ENCODE results near the gene RASIP1. TPM values are rescaled to one million over a fixed set of nuclear protein-coding genes. Genes with fewer than 3 reads are reported as not detected.

The RASIP1 gene
- total RNA-seq, 1 donor from 2014 or later = 1.0 TPM

DNA sequence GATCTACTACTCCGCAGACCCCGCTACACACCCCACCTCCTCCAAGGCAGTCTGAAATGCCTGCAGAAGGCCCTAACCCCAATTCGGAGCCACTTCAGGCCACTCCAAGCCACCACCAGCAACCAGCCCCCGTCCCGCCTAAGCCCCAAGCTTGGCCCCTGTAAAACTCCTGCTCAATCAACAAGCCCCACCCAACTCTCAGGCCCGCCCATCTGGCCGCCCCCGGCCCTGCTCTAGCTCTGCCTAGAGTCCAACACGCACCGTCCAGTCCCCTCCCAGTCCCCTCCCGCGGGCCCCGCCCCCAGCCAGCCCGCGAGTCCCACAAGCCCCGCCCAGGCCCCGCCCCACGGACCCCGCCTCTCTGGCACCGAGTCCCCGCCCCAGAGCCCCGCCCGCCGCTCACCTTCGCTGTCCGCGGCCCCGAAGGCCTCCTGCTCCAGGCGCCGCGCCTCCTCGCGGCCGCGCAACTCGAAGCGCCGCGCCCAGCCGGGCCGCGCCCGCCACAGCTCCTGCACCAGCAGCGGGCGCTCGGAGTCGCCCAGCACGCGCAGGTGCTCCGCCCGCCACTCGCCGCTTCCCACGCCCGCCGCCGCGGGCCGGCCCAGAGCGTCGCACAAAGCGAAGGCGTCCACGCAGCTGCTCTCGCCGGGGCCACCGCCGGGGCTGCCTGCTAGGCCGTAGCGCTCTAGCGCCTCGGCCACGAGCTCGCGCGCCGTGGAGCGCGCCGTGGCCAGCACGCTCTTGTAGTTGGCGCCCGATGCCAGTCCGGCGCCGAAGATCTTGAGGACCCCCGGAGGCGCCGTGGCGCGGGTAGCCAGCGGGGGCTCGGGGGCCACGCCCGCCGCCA lies 1.6 kb downstream of the RASIP1 start:
- Mint-ChIP-seq H3K27ac (ENCODE audit: unreplicated experiment) (no peak overlapping the region), H3K9me3 (no peaks in the 10 kb centered on the region), H3K36me3 (ENCODE audit: low read depth) (no peaks in the 10 kb centered on the region), H3K4me1 (peaks cover 16% of the 10 kb centered on the region), H3K27me3 (ENCODE audit: low read depth) (peaks cover 39% of the 10 kb centered on the region), H3K4me3 (peak overlapping the region; percentile 82)
- peak; percentile 50 for TF ChIP-seq CTCF (conservative IDR thresholded peaks at IDR 0.05)
- DNase-seq (ENCODE audit: low read depth, low spot score) = peak; percentile 95

DNA sequence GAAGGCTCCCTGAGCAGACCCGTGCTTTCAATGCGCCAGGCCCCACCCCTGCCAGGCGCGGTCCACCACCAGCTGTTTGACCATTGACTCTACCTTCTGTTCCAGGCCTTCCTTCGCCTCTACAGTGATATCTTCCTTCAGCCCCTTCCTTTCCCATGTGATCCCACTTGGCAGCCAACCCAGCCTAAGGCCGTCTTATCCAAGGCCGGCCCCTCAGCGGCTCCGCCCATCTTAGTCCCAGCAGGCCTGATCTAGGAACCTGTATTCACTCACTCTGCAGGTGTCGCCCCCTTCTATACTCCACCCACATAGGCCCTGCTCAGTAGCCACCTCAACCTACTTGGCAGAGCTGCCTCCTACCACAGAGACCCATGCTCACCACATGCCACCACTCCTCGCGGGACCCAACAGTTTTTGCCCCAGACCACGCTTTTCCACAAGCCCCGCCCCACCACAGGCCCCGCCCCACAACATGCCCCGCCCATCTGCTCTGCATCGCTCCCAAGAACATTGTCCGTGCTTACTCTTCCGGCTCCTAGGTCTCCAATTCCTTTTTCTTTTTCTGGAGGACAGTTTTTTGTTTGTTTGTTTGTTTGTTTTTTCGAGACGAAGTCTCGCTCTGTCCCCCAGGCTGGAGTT lies 2.9 kb downstream of the RASIP1 start:
- H3K36me3 Mint-ChIP-seq (ENCODE audit: low read depth) = peaks cover 3% of the 10 kb centered on the region
- no peak for TF ChIP-seq CTCF (conservative IDR thresholded peaks at IDR 0.05)
- no peak overlapping the region for H3K4me3 Mint-ChIP-seq
- peaks cover 4% of the 10 kb centered on the region for H3K9me3 Mint-ChIP-seq
- no peak for DNase-seq (ENCODE audit: low read depth, low spot score)
- H3K4me1 Mint-ChIP-seq = peaks cover 16% of the 10 kb centered on the region
- H3K27me3 Mint-ChIP-seq (ENCODE audit: low read depth) = peaks cover 38% of the 10 kb centered on the region
- H3K27ac Mint-ChIP-seq (ENCODE audit: unreplicated experiment) = no peak overlapping the region

DNA sequence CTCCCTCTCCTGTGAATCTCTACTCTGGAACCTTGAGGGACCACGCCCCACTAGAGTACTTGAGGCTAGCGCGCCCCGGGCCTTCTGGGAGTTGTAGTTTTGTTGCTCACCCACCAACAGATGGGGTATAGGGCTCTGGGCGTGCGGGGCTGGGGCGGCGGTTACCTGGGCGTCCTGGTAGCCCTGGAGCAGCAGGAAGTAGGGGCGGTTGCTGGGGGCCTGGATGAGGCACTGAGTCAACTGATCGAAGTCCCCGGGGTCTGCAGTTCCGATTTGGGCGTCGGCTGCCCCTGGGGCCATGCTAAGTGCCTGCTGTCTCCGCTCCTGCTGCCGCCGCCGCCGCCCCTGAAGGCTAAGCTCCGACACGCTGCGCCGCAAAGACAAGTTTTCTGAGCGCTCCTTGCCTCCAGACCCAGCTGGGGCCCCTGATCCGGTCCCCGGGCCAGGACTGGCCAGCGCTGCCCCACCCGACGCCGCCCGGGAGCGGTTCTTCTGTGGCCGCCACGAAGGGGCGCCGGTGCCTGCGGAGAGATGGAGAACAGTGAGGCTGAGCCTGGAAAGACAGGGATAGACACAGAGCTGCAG lies 5.3 kb downstream of the RASIP1 start:
- H3K4me1 Mint-ChIP-seq = peaks cover 16% of the 10 kb centered on the region
- DNase-seq (ENCODE audit: low read depth, low spot score) = peak; percentile 45
- H3K4me3 Mint-ChIP-seq = peak overlapping the region; percentile 72
- no peak overlapping the region for H3K27ac Mint-ChIP-seq (ENCODE audit: unreplicated experiment)
- H3K27me3 Mint-ChIP-seq (ENCODE audit: low read depth) = peaks cover 31% of the 10 kb centered on the region
- peaks cover 9% of the 10 kb centered on the region for H3K9me3 Mint-ChIP-seq
- TF ChIP-seq CTCF (conservative IDR thresholded peaks at IDR 0.05) = no peak
- H3K36me3 Mint-ChIP-seq (ENCODE audit: low read depth) = peaks cover 7% of the 10 kb centered on the region

- Mint-ChIP-seq H3K36me3 (ENCODE audit: low read depth) (peaks cover 7% of the 10 kb centered on the region), H3K4me3 (peak overlapping the region; percentile 72), H3K27ac (ENCODE audit: unreplicated experiment) (no peak overlapping the region), H3K9me3 (peaks cover 9% of the 10 kb centered on the region), H3K4me1 (peaks cover 16% of the 10 kb centered on the region), H3K27me3 (ENCODE audit: low read depth) (peaks cover 26% of the 10 kb centered on the region)
- no peak for DNase-seq (ENCODE audit: low read depth, low spot score)
- TF ChIP-seq CTCF (conservative IDR thresholded peaks at IDR 0.05) = no peak
Measured at GRCh38 chr19:48734625-48735024, 5.8 kb downstream of the RASIP1 start.

- no peak for TF ChIP-seq CTCF (conservative IDR thresholded peaks at IDR 0.05)
- H3K36me3 Mint-ChIP-seq (ENCODE audit: low read depth) = peaks cover 10% of the 10 kb centered on the region
- peaks cover 11% of the 10 kb centered on the region for H3K9me3 Mint-ChIP-seq
- no peak overlapping the region for H3K27ac Mint-ChIP-seq (ENCODE audit: unreplicated experiment)
- H3K4me1 Mint-ChIP-seq = peaks cover 6% of the 10 kb centered on the region
- peaks cover 18% of the 10 kb centered on the region for H3K27me3 Mint-ChIP-seq (ENCODE audit: low read depth)
- H3K4me3 Mint-ChIP-seq = no peak overlapping the region
- no peak for DNase-seq (ENCODE audit: low read depth, low spot score)
Measured at GRCh38 chr19:48731452-48731851, 9.0 kb downstream of the RASIP1 start.
